IPS-18a (cell line): ENCODE results near the gene PSMA4.

Experiments used
- H3K27ac ChIP-seq: one replicate; pipeline ENCODE4 v1.5.1; 2013; ENCODE audit warnings: low read length
- H3K27me3 ChIP-seq: one replicate; pipeline ENCODE4 v1.6.1; 2013; ENCODE audit warnings: mild to moderate bottlenecking, low read length; ENCODE audit not compliant: control insufficient read depth, insufficient read depth
- H3K36me3 ChIP-seq: one replicate; pipeline ENCODE4 v1.6.1; 2013; ENCODE audit warnings: low read depth, low read length; ENCODE audit not compliant: control insufficient read depth
- H3K4me1 ChIP-seq: one replicate; pipeline ENCODE4 v1.6.1; 2013; ENCODE audit warnings: low read depth, low read length; ENCODE audit not compliant: control insufficient read depth
- H3K4me3 ChIP-seq: one replicate; pipeline ENCODE4 v1.5.1; 2013; ENCODE audit warnings: low read length
- H3K9ac ChIP-seq: one replicate; pipeline ENCODE4 v1.6.1; 2013; ENCODE audit warnings: mild to moderate bottlenecking, low read length, moderate library complexity
- H3K9me3 ChIP-seq: one replicate; pipeline ENCODE4 v1.6.1; 2013; ENCODE audit warnings: low read depth, low read length; ENCODE audit not compliant: control insufficient read depth

The PSMA4 gene

GRCh38 chr15:78574944-78575343, 34.7 kb downstream of the PSMA4 start:
- Histone ChIP-seq H3K9ac (no peak overlapping the region), H3K4me3 (no peak overlapping the region), H3K27me3 (no peaks in the 10 kb centered on the region), H3K27ac (no peak overlapping the region), H3K36me3 (no peaks in the 10 kb centered on the region), H3K9me3 (no peaks in the 10 kb centered on the region), H3K4me1 (no peaks in the 10 kb centered on the region)

GRCh38 chr15:78597583-78597982, 57.3 kb downstream of the PSMA4 start:
- H3K27me3 ChIP-seq = no peaks in the 10 kb centered on the region
- H3K9me3 ChIP-seq = no peaks in the 10 kb centered on the region
- H3K36me3 ChIP-seq = peaks cover 18% of the 10 kb centered on the region
- no peak overlapping the region for H3K27ac ChIP-seq
- no peak overlapping the region for H3K9ac ChIP-seq
- no peak overlapping the region for H3K4me3 ChIP-seq
- H3K4me1 ChIP-seq = no peaks in the 10 kb centered on the region

- Histone ChIP-seq H3K4me1 (no peaks in the 10 kb centered on the region), H3K36me3 (peaks cover 14% of the 10 kb centered on the region), H3K9ac (no peak overlapping the region), H3K27me3 (no peaks in the 10 kb centered on the region), H3K4me3 (no peak overlapping the region), H3K9me3 (no peaks in the 10 kb centered on the region), H3K27ac (no peak overlapping the region)
Measured at GRCh38 chr15:78598348-78598747, 58.1 kb downstream of the PSMA4 start.

- Histone ChIP-seq H3K27me3 (no peaks in the 10 kb centered on the region), H3K36me3 (peaks cover 7% of the 10 kb centered on the region), H3K4me1 (no peaks in the 10 kb centered on the region), H3K4me3 (no peak overlapping the region), H3K9me3 (no peaks in the 10 kb centered on the region), H3K27ac (no peak overlapping the region), H3K9ac (no peak overlapping the region)
Measured at GRCh38 chr15:78599189-78599588, 58.9 kb downstream of the PSMA4 start.
